Activated CD4-positive, alpha-beta T cell treated with anti-CD3 and anti-CD28 coated beads, Interleukin-2, amount 10 ng/mL, durations not matched to agents 24 days and 14 days (primary cell): Measurements from ENCODE around the gene MRPL40. TPM values are rescaled to one million over a fixed set of nuclear protein-coding genes. Genes with fewer than 3 reads are reported as not detected.
A peak's percentile ranks its signal among the peaks of the same experiment; 100 is the strongest.

Experiments used
- DNase-seq: peaks from one replicate; pipeline ENCODE4 v3.0.0; 2022
- H3K27ac Mint-ChIP-seq: one replicate; pipeline ENCODE4 v1.8.0; 2022; ENCODE audit warnings: mild to moderate bottlenecking, mixed read lengths
- H3K27me3 Mint-ChIP-seq: one replicate; pipeline ENCODE4 v1.8.0; 2022; ENCODE audit warnings: mixed read lengths
- H3K36me3 Mint-ChIP-seq: one replicate; pipeline ENCODE4 v1.8.0; 2022; ENCODE audit warnings: low read depth, mild to moderate bottlenecking, mixed read lengths
- H3K4me1 Mint-ChIP-seq: one replicate; pipeline ENCODE4 v1.8.0; 2021; ENCODE audit warnings: mixed read lengths
- H3K4me3 Mint-ChIP-seq: one replicate; pipeline ENCODE4 v1.8.0; 2022; ENCODE audit warnings: mild to moderate bottlenecking, moderate library complexity, mixed read lengths
- H3K9me3 Mint-ChIP-seq: one replicate; pipeline ENCODE4 v1.8.0; 2021; ENCODE audit warnings: mixed read lengths
- intact Hi-C: fragments of 100-400 bp; cut with micrococcal nuclease; formaldehyde crosslinking; loops from one replicate; pipeline ENCODE4 v1.15.1; 2023
- total RNA-seq: library from RNA; stranded (reverse); gene quantifications from 2 replicates; pipeline ENCODE4 v1.2.3, GENCODE V29; 2022

MRPL40 gene
- total RNA-seq, 1 donor from 2014 or later, result 37.6 TPM

DNA sequence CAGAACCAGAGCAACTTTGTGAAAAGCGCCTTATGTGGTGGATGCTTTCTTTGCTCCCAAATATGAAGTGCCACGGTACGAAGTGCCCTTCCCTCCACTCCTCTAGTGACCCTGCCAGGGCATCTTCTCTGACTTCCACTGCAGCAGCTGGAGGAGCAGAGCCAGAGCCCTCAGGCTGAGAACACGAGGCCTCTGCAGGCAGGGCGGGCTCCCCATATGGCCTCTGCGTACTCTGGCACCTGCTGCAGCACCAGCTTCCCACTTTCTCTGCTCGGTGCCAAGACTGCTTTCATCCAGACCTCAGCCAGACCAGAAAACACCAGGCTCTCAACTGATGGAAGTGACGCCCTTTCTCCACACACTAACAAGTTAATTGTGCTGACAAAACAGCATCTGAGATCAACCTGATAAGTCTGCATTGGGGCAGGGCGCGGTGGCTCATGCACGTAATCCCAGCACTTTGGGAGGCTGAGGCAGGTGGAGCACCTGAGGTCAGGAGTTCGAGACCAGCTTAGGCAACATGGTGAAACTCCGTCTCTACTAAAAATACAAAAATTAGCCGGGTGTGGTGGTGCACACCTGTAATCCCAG lies 33.9 kb downstream of the MRPL40 start:
- Mint-ChIP-seq H3K4me3 (no peak overlapping the region), H3K27ac (no peak overlapping the region), H3K36me3 (peaks cover 62% of the 10 kb centered on the region), H3K4me1 (peaks cover 1% of the 10 kb centered on the region), H3K9me3 (no peaks in the 10 kb centered on the region), H3K27me3 (no peaks in the 10 kb centered on the region)
- intact Hi-C loops, result no loop called here
- DNase-seq, result no peak

DNA sequence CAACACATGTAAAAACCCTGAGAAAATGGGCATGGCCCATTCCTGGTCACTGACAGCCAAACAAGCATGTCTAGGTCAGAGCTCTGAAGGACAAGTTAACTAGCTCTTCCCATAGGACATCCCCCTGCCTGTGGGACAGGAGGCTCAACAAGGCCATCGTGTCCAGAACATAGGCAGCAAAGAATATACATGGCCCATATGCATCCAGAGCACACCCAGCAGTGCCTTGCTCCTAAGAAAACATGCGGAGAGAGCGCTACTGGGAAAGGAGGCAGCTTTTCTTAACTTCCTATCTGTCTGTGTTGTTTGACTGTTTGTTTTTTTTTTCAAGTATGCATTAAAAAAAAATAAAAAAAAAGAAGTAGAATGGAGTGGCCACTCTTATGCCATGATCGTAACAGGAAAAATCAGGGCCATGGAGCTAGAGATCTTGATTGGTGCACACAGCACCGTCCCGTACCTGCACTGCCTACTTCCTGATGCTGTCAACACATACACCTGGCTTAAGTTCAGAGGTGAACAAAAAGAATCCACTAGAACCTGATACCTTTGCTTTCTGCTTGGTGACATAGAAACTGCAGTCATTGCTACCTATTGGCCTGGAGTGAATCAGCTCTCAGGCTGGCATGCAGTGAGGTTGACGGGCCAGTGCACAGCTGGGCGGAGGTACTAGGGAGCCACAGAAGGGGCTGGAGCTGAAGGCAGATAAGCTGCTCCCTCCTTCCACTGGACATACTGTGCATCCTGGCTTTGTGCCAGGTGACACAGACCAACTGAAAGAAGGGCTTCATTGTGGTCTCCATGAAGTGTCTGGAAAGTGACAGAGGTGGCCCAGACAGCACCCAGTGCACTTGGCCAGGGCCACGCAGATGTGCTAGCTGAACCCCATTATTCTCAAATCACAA lies 34.8 kb downstream of the MRPL40 start:
- Mint-ChIP-seq H3K27me3 (no peaks in the 10 kb centered on the region), H3K36me3 (peaks cover 63% of the 10 kb centered on the region), H3K9me3 (no peaks in the 10 kb centered on the region), H3K4me3 (no peak overlapping the region), H3K4me1 (peaks cover 1% of the 10 kb centered on the region), H3K27ac (no peak overlapping the region)
- no peak for DNase-seq
- intact Hi-C loops, result no loop called here

DNA sequence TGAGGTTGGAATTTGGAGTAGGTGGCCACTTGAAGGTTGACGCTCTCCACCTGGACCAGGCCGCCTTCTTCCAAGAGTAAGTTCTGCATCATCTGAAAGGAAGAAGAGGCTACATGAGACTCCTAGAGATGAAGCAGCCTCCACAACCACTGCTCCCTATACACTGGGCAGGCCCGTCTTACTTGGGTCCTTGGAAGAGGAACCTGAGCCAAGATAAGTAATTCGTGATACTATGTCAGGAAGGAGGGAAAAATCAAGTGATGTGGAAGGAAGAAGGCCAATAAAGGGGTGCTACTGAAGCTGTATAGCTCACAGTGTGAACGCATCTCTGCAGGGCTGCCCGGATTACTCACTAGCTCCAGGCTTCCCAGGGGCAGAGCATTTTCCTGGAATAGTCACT lies 35.6 kb downstream of the MRPL40 start:
- DNase-seq, result no peak
- Mint-ChIP-seq H3K36me3 (peaks cover 63% of the 10 kb centered on the region), H3K27me3 (no peaks in the 10 kb centered on the region), H3K4me3 (no peak overlapping the region), H3K4me1 (peaks cover 1% of the 10 kb centered on the region), H3K9me3 (no peaks in the 10 kb centered on the region), H3K27ac (no peak overlapping the region)
- intact Hi-C loops, result no loop called here

DNA sequence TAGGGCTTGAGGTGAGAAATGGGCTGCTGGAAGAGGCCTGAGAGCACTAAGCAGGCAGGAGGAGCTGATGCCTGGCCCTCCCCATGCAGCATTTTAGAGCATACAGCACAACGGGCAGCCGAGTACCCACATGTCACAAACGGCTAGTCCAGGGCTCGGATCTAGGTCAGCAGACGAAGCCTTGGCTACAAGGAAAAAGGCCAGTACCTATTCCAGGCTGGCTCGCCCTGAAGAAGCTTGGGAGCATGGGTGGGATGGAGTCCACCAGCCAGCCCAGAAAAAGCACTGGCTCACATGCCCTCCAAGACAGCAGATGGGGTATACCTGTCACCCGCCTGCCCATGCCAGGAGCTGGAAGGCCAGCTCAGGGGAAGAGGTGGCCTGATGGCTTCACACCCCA lies 37.1 kb downstream of the MRPL40 start:
- Mint-ChIP-seq H3K27ac (no peak overlapping the region), H3K36me3 (peaks cover 64% of the 10 kb centered on the region), H3K4me3 (no peak overlapping the region), H3K27me3 (no peaks in the 10 kb centered on the region), H3K4me1 (peaks cover under 1% of the 10 kb centered on the region), H3K9me3 (no peaks in the 10 kb centered on the region)
- DNase-seq, result no peak
- intact Hi-C loops, result no loop called here

DNA sequence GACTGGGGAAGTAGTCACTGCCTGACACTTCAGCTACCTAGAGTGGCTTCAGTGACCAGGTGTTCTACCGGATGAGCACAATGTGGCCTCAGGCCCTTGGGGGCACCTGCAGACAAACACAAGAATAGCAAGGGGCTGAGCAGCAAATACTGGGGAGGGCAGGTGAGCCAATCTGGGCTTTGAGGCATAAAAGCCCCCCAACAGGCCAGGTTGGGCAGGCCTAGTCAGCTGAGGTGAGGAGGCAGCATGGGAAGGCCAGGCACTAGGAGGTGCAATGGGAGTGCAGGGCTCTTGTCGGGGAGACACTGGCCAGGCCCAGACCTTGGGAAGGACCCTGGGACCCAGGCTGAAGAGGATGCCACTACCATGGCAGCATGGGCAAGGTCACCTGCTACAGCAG lies 37.7 kb downstream of the MRPL40 start:
- peaks cover 62% of the 10 kb centered on the region for H3K36me3 Mint-ChIP-seq

DNA sequence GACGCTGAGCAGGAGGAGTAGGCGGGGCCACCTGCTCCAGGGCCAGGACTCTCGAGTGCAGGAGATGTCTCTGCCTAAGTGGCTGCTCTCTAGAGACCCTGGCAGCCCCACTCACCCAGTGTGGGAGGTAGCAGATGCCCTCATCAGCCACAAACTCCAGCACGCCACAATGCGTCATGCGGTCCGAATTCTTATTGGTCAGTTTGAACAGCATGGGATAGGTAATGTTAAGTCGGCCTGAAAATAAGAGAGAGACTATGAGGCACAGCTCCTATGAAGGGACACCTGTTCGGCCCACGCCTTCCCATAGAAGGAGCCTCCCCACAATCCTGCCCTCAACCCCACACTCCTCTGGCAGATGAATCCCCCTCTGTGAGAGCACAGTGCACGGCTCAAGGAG lies 39.2 kb downstream of the MRPL40 start:
- H3K36me3 Mint-ChIP-seq, result peaks cover 61% of the 10 kb centered on the region
- H3K4me3 Mint-ChIP-seq, result no peak overlapping the region
- peaks cover 10% of the 10 kb centered on the region for H3K4me1 Mint-ChIP-seq
- intact Hi-C loops, result no loop called here
- no peaks in the 10 kb centered on the region for H3K27me3 Mint-ChIP-seq
- H3K9me3 Mint-ChIP-seq, result no peaks in the 10 kb centered on the region
- H3K27ac Mint-ChIP-seq, result no peak overlapping the region
- no peak for DNase-seq

More for the DNA sequence above, 37.7 kb downstream of the MRPL40 start:
- intact Hi-C loops, result no loop called here
- Mint-ChIP-seq H3K4me1 (no peaks in the 10 kb centered on the region), H3K27ac (no peak overlapping the region), H3K4me3 (no peak overlapping the region), H3K27me3 (no peaks in the 10 kb centered on the region), H3K9me3 (no peaks in the 10 kb centered on the region)
- DNase-seq, result no peak

DNA sequence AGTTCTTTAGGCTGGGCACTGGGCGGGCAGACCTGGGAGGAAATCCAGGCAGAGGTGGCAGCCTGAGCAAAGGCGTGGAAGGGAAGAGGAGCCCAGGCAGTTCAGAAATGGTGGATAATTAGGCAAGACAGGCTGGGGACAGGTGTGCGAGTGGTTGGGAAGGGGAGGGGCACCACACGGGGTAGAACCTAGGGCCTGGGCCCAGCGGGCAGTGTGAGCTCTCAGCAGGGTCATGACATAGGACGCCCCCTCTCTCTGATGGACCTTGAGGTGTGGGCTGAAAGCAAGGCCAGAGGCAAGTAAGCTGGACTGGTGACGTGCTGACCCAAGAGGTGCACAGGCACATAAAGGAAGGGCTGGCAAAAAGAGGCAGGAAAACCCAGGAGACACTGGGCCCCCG lies 39.9 kb downstream of the MRPL40 start:
- Mint-ChIP-seq H3K27me3 (no peaks in the 10 kb centered on the region), H3K9me3 (no peaks in the 10 kb centered on the region), H3K4me3 (no peak overlapping the region), H3K36me3 (peaks cover 60% of the 10 kb centered on the region), H3K27ac (peak overlapping the region; percentile 24), H3K4me1 (peaks cover 13% of the 10 kb centered on the region)
- intact Hi-C loops, result no loop called here
- DNase-seq, result no peak

DNA sequence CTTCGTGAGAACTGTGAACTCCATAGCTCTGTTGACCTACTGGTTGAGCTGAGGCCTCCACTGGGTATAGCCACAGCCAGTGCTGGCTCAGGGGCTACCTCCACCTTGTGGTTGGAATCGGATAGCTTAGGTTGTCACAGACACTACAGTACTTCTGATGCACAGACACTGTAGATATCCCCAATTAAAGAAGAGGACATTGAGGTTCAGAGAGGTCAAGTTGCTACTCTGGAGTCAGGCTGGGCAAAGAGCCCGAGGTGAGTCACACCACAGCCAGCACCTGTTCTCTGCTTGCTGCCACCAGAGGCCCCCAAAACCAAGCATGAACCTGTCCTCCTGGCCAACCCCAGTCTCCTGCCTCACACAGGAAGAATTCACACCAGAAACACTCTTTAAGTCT lies 41.2 kb downstream of the MRPL40 start:
- intact Hi-C loops, result no loop called here

DNA sequence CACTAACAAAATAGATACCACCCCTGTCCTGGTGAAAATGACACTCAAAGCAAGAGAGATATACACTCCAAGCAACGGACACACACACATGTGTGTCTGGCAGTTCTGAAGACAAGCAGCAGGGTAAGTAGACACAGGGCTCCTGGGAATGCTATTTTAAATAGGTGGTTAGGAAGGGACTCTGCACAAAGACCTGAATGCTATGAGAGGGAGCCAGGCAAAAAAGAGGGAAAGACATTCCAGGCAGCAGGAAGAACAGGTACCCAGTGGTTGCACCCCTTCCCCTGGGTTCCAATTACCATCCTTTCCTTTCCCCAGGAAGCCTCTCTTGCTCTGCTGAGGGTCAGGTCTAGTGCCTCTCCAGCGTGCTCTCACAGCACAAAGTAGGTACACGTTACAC lies 43.7 kb downstream of the MRPL40 start:
- intact Hi-C loops, result loop anchor here (5.0 kb wide), 1 partner anchor 156 kb away; no protein-coding TSS in a partner anchor
- Mint-ChIP-seq H3K4me1 (peaks cover 36% of the 10 kb centered on the region), H3K36me3 (peaks cover 41% of the 10 kb centered on the region), H3K27ac (peak overlapping the region; percentile 60), H3K4me3 (no peak overlapping the region), H3K27me3 (no peaks in the 10 kb centered on the region), H3K9me3 (no peaks in the 10 kb centered on the region)
- DNase-seq, result no peak

More for the DNA sequence above, 41.2 kb downstream of the MRPL40 start:
- H3K9me3 Mint-ChIP-seq, result no peaks in the 10 kb centered on the region
- H3K36me3 Mint-ChIP-seq, result peaks cover 47% of the 10 kb centered on the region
- DNase-seq, result no peak
- H3K27me3 Mint-ChIP-seq, result no peaks in the 10 kb centered on the region
- no peak overlapping the region for H3K27ac Mint-ChIP-seq
- no peak overlapping the region for H3K4me3 Mint-ChIP-seq
- H3K4me1 Mint-ChIP-seq, result peaks cover 22% of the 10 kb centered on the region

DNA sequence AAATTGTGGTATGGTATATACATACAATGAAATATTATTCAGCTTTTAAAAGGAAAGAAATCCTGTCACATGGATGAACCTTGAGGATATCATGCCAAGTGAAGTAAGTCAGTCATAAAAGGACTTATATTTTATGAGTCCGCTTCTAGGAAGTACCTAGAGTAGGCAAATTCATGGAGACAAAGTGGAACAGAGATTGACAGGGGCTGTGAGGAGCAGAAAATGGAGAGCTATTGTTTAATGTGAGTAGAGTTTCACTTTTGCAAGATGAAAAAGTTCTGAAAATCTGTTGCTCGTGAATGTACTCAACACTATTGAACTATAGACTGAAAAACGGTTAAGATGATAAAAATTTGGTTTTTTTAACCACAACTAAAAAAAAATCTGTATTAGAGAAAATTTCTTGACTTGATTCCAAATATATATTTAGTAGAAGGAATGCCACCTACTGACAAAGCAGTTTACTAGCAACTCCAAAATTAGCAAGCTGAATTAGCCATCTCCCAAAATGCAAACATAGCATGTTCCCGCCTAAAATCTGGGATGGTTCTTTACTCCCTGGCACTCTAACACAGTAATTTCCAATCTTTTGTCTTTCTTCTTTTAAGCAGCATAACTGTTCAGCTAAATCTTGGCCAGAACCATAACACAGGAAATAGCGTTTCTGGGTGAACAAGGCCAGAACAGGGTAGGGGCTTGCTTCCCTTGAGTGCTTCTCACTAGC lies 45.1 kb downstream of the MRPL40 start:
- DNase-seq, result no peak
- Mint-ChIP-seq H3K4me1 (peaks cover 37% of the 10 kb centered on the region), H3K9me3 (no peaks in the 10 kb centered on the region), H3K36me3 (peaks cover 31% of the 10 kb centered on the region), H3K27ac (peak overlapping the region; percentile 46), H3K4me3 (peak overlapping the region; percentile 100), H3K27me3 (no peaks in the 10 kb centered on the region)
- intact Hi-C loops, result loop anchor here (1.0 to 5.0 kb wide), 3 partner anchors 155 to 355 kb away; partner anchors contain the start of genes DGCR2 and ESS2

DNA sequence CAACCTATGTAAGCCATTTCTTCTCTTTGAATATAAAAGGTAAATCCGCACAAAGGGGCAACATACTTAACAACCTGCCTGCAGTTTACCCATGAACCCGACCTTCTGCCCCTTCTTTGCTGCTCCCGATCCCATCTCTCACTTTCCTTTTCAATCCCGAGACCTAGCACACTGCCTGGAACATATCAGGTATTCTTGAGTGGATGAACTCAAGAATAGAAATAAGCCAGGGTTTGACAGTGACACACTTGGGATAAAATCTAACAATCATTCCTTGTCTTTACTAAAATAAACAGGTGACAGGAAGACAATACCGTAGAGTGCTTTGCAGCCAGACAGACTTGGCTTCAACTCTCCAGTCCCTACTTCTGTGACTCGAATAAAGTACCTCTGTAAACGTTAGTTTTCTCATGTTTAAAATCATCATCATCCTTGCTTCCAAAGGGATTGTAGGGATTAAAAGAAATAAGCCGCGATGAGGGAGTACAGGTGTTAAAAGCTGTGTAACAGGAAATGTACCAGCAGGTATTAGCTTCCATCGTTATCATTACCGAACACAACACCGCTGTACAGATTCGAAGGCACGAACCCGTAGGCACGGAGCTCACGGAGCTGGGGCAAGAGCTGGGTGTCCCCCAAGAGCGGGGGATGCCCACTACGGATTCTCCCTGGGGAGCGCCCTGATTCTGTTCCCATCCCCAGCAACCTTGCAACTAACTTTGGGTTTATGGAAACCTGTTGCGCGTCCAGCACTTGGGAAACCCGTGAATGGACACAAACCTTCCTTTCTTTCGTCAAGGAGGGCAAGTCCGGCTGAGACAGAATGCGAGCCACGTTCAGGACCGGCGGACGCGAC lies 45.9 kb downstream of the MRPL40 start:
- H3K36me3 Mint-ChIP-seq, result peaks cover 32% of the 10 kb centered on the region
- peak overlapping the region; percentile 100 for H3K4me3 Mint-ChIP-seq
- no peaks in the 10 kb centered on the region for H3K27me3 Mint-ChIP-seq
- no peaks in the 10 kb centered on the region for H3K9me3 Mint-ChIP-seq
- H3K4me1 Mint-ChIP-seq, result peaks cover 37% of the 10 kb centered on the region
- intact Hi-C loops, result loop anchor here (1.0 to 5.0 kb wide), 3 partner anchors 154 to 355 kb away; partner anchors contain the start of genes DGCR2 and ESS2
- peak; percentile 74 for DNase-seq
- peak overlapping the region; percentile 80 for H3K27ac Mint-ChIP-seq

DNA sequence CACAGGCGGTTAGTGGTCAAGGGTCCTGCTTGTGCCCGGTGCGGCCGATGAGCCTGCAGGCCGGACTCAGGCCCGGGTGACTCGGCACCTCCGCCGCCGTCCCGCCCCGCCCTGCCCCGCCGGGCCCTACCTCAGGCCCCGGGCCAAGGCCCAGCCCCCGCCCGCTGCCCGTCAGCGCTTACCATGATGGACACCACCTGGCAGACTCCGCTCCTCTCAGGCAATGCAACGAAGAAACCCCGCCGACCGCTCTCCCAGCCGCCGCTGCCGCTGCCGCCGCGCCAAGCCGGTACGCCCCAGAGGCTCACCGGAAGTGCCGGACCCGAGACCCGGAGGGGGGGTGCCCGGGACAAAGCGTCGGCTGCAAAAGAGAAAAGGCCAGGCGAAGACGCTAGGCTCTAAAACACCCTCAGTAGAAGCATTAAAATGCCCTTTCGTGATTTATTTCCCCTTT lies 46.6 kb downstream of the MRPL40 start, which contains the start of gene UFD1:
UFD1 (minus strand) TSS at position 293 of the 454 bp plus-strand sequence; CDS start at position 185, 108 bp downstream.
- Mint-ChIP-seq H3K36me3 (peaks cover 33% of the 10 kb centered on the region), H3K27ac (peak within 1 kb of the TSS; percentile 98), H3K9me3 (no peaks in the 10 kb centered on the region), H3K4me1 (peaks cover 37% of the 10 kb centered on the region), H3K4me3 (peak within 1 kb of the TSS; percentile 100), H3K27me3 (no peaks in the 10 kb centered on the region)
- DNase-seq, result peak; percentile 95
- intact Hi-C loops, result loop anchor here (1.0 to 5.0 kb wide), 6 partner anchors 32 to 356 kb away; partner anchors contain the start of genes C22orf39, DGCR2, ESS2 and MRPL40
